H9 (cell line): ENCODE measurements around the gene HDLBP. TPM values are rescaled to one million over a fixed set of nuclear protein-coding genes. Genes with fewer than 3 reads are reported as not detected.
A peak's percentile ranks its signal among the peaks of the same experiment; 100 is the strongest.

ENCODE experiments used
- DNase-seq: peaks from one replicate; pipeline ENCODE4 v3.0.0-alpha.2; 2017
- H2AFZ ChIP-seq: one replicate; pipeline ENCODE4 v1.6.1; 2013; ENCODE audit warnings: mild to moderate bottlenecking, low read length, control low read depth, moderate library complexity
- H2AK5ac ChIP-seq: 2 replicates; pipeline ENCODE4 v1.6.1; 2013; ENCODE audit warnings: low read length, control low read depth, mixed read lengths; ENCODE audit not compliant: insufficient read length
- H2BK120ac ChIP-seq: one replicate; pipeline ENCODE4 v1.6.1; 2013; ENCODE audit warnings: low read depth, mild to moderate bottlenecking, low read length, control low read depth, inconsistent platforms; ENCODE audit not compliant: poor library complexity, severe bottlenecking
- H2BK12ac ChIP-seq: 2 replicates; pipeline ENCODE4 v1.6.1; 2013; ENCODE audit warnings: low read length, control low read depth, mixed read lengths, low read depth; ENCODE audit not compliant: insufficient read length
- H2BK15ac ChIP-seq: 2 replicates; pipeline ENCODE4 v1.6.1; 2013; ENCODE audit warnings: low read depth, low read length, control low read depth
- H2BK20ac ChIP-seq: one replicate; pipeline ENCODE4 v1.6.1; 2013; ENCODE audit warnings: low read depth, mild to moderate bottlenecking, low read length, control low read depth, inconsistent platforms; ENCODE audit not compliant: poor library complexity, severe bottlenecking
- H2BK5ac ChIP-seq: 2 replicates; pipeline ENCODE4 v1.6.1; 2013; ENCODE audit warnings: low read length, control low read depth, mixed read lengths; ENCODE audit not compliant: insufficient read length
- H3K14ac ChIP-seq: 2 replicates; pipeline ENCODE4 v1.6.1; 2013; ENCODE audit warnings: low read length, control low read depth; ENCODE audit not compliant: insufficient read depth
- H3K18ac ChIP-seq: 2 replicates; pipeline ENCODE4 v1.6.1; 2013; ENCODE audit warnings: low read depth, mild to moderate bottlenecking, mixed read lengths, low read length, control low read depth; ENCODE audit not compliant: insufficient read length
- H3K23ac ChIP-seq: 2 replicates; pipeline ENCODE4 v1.6.1; 2013; ENCODE audit warnings: low read length, control low read depth, mixed read lengths, low read depth; ENCODE audit not compliant: insufficient read length
- H3K23me2 ChIP-seq: 2 replicates; pipeline ENCODE4 v1.6.1; 2013; ENCODE audit warnings: low read depth, mild to moderate bottlenecking, mixed read lengths, low read length, control low read depth; ENCODE audit not compliant: insufficient read length, poor library complexity, severe bottlenecking
- H3K27ac ChIP-seq: 2 replicates; pipeline ENCODE4 v1.5.1; 2013; ENCODE audit warnings: low read length, control low read depth, mixed read lengths, low read depth; ENCODE audit not compliant: insufficient read length
- H3K27me3 ChIP-seq: 2 replicates; pipeline ENCODE4 v1.6.1; 2013; ENCODE audit warnings: low read length, control low read depth, inconsistent platforms; ENCODE audit not compliant: insufficient read depth
- H3K4ac ChIP-seq: 2 replicates; pipeline ENCODE4 v1.6.1; 2013; ENCODE audit warnings: low read depth, mild to moderate bottlenecking, control low read depth, inconsistent platforms, low read length, moderate library complexity
- H3K4me1 ChIP-seq: 2 replicates; pipeline ENCODE4 v1.6.1; 2013; ENCODE audit warnings: low read length, control low read depth, inconsistent platforms; ENCODE audit not compliant: insufficient read depth
- H3K4me2 ChIP-seq: 2 replicates; pipeline ENCODE4 v1.6.1; 2013; ENCODE audit warnings: low read length, control low read depth, mixed read lengths; ENCODE audit not compliant: insufficient read length, insufficient read depth
- H3K56ac ChIP-seq: 2 replicates; pipeline ENCODE4 v1.6.1; 2013; ENCODE audit warnings: low read depth, mild to moderate bottlenecking, mixed read lengths, low read length, control low read depth; ENCODE audit not compliant: insufficient read length
- H3K79me1 ChIP-seq: 2 replicates; pipeline ENCODE4 v1.6.1; 2013; ENCODE audit warnings: low read depth, mild to moderate bottlenecking, moderate library complexity, low read length, control low read depth, inconsistent platforms; ENCODE audit not compliant: insufficient read depth, poor library complexity, severe bottlenecking
- H3K79me2 ChIP-seq: 2 replicates; pipeline ENCODE4 v1.6.1; 2013; ENCODE audit warnings: low read length, control low read depth, inconsistent platforms; ENCODE audit not compliant: insufficient read depth
- H3K9ac ChIP-seq: 2 replicates; pipeline ENCODE4 v1.6.1; 2013; ENCODE audit warnings: low read length, control low read depth, mixed read lengths; ENCODE audit not compliant: insufficient read length; ENCODE audit errors: extremely low read depth
- H3K9me3 ChIP-seq: one replicate; pipeline ENCODE4 v1.6.1; 2013; ENCODE audit warnings: low read depth, low read length, inconsistent platforms; ENCODE audit not compliant: control insufficient read depth
- H3T11ph ChIP-seq: one replicate; pipeline ENCODE4 v1.6.1; 2013; ENCODE audit warnings: mild to moderate bottlenecking, low read length, control low read depth, inconsistent platforms
- H4K20me1 ChIP-seq: one replicate; pipeline ENCODE4 v1.6.1; 2013; ENCODE audit not compliant: control insufficient read depth, insufficient read length, insufficient read depth
- H4K5ac ChIP-seq: 2 replicates; pipeline ENCODE4 v1.6.1; 2013; ENCODE audit warnings: low read depth, mild to moderate bottlenecking, mixed read lengths, low read length, control low read depth; ENCODE audit not compliant: insufficient read length
- H4K8ac ChIP-seq: replicated peaks from 2 replicates; pipeline ENCODE4 v1.6.1; 2013; ENCODE audit warnings: low read length, control low read depth, mixed read lengths, low read depth; ENCODE audit not compliant: insufficient read length
- H4K91ac ChIP-seq: 2 replicates; pipeline ENCODE4 v1.6.1; 2013; ENCODE audit warnings: low read depth, mild to moderate bottlenecking, moderate library complexity, mixed read lengths, low read length, control low read depth; ENCODE audit not compliant: insufficient read length
- H3K27ac Mint-ChIP-seq, 3 experiments: 2 replicates in 2 of 3; 3 replicates in 1 of 3; pipeline ENCODE4 v1.8.0; 2020 to 2021; ENCODE audit warnings: mixed read lengths in 3 of 3, mild to moderate bottlenecking in 1 of 3, moderate library complexity in 1 of 3
- H3K27me3 Mint-ChIP-seq: 2 replicates; pipeline ENCODE4 v1.8.0; 2021; ENCODE audit warnings: low read depth, mild to moderate bottlenecking, moderate library complexity, mixed read lengths
- H3K36me3 Mint-ChIP-seq, 3 experiments: 2 replicates in 2 of 3; 3 replicates in 1 of 3; pipeline ENCODE4 v1.8.0; 2020 to 2021; ENCODE audit warnings: low read depth in 3 of 3, mixed read lengths in 3 of 3; ENCODE audit not compliant: insufficient read depth in 1 of 3
- H3K4me1 Mint-ChIP-seq, 2 experiments: 2 replicates each; pipeline ENCODE4 v1.8.0; 2020; ENCODE audit warnings: mixed read lengths in 2 of 2
- H3K4me3 Mint-ChIP-seq, 2 experiments: 2 replicates in 1 of 2; 3 replicates in 1 of 2; pipeline ENCODE4 v1.8.0; 2020 to 2021; ENCODE audit warnings: mild to moderate bottlenecking in 2 of 2, mixed read lengths in 2 of 2, moderate library complexity in 1 of 2
- H3K9me3 Mint-ChIP-seq, 2 experiments: 2 replicates in 1 of 2; 3 replicates in 1 of 2; pipeline ENCODE4 v1.8.0; 2020; ENCODE audit warnings: mild to moderate bottlenecking in 2 of 2, mixed read lengths in 2 of 2, moderate library complexity in 1 of 2
- CTCF ChIP-seq: fragments of 200-600 bp; sonication (generic); conservative IDR thresholded peaks from 3 replicates; pipeline ENCODE4 v1.8.0; 2021; ENCODE audit warnings: antibody characterized with exemption, mild to moderate bottlenecking
- WGBS: extraction: QIAGEN DNeasy Blood & Tissue Kit; methylation state at CpG from one replicate; pipeline ENCODE4 v1.1.7; 2013; ENCODE audit warnings: missing lambda C conversion rate, low lambda C conversion rate, mixed read lengths; ENCODE audit not compliant: insufficient read length; ENCODE audit errors: extremely low coverage; 5-methylcytosine and 5-hydroxymethylcytosine counted together
- total RNA-seq: library from RNA; stranded (reverse); gene quantifications from 2 replicates; pipeline ENCODE4 v1.2.1, GENCODE V29; 2021

HDLBP gene
- total RNA-seq, 1 experiment from 2014 or later, result 364 TPM

GRCh38 chr2:241258505-241259280 is 56.8 kb downstream of the HDLBP start:
- Mint-ChIP-seq H3K27me3 (no peaks in the 10 kb centered on the region), H3K9me3 (no peaks in the 10 kb centered on the region), H3K36me3 (peaks cover 37 to 93% (median 90%) of the 10 kb centered on the region in 3 experiments), H3K4me1 (no peaks in the 10 kb centered on the region), H3K4me3 (no peak overlapping the region), H3K27ac (peak overlapping the region in 2 of 3 experiments; percentile 62 to 64; a peak in 3 of 7 replicates)
- Histone ChIP-seq H3K4me1 (no peaks in the 10 kb centered on the region), H3K18ac (no peak overlapping the region), H4K8ac (no peak overlapping the region), H3K9ac (no peak overlapping the region), H2BK5ac (no peak overlapping the region), H2BK20ac (no peak overlapping the region), H3K56ac (no peak overlapping the region), H2AFZ (no peak overlapping the region), H3K27ac (no peak overlapping the region), H2BK120ac (no peak overlapping the region), H3T11ph (no peak overlapping the region), H2AK5ac (no peak overlapping the region), H3K23ac (no peak overlapping the region), H2BK15ac (no peak overlapping the region), H3K4me2 (no peak overlapping the region), H3K4ac (no peak overlapping the region), H4K91ac (no peak overlapping the region), H3K9me3 (no peaks in the 10 kb centered on the region), H3K23me2 (no peaks in the 10 kb centered on the region), H4K5ac (no peak overlapping the region), H3K79me2 (no peaks in the 10 kb centered on the region), H3K27me3 (no peaks in the 10 kb centered on the region), H2BK12ac (no peak overlapping the region), H3K14ac (no peak overlapping the region), H4K20me1 (no peaks in the 10 kb centered on the region), H3K79me1 (no peaks in the 10 kb centered on the region)
- peak; percentile 10 for DNase-seq
- TF ChIP-seq CTCF, result no peak
- no CpG with 5 or more reads among the region's 8 CpGs for WGBS
